Loucy (cell line): Measurements from ENCODE around the gene ACAD10.

ENCODE experiments used
- H2AFZ ChIP-seq: fragments of 200-600 bp; sonication (generic); 2 replicates; pipeline ENCODE4 v1.6.0; 2016; ENCODE audit warnings: antibody characterized with exemption, mild to moderate bottlenecking, low read length, moderate library complexity
- H3F3A ChIP-seq: fragments of 200-600 bp; 2 replicates; pipeline ENCODE4 v1.6.0; 2016; ENCODE audit warnings: antibody characterized with exemption, low read depth, mild to moderate bottlenecking
- H3K27me3 ChIP-seq: fragments of 200-600 bp; sonication (generic); 2 replicates; pipeline ENCODE4 v1.6.1; 2014; ENCODE audit warnings: low read length, mild to moderate bottlenecking; ENCODE audit not compliant: insufficient read depth, poor library complexity, severe bottlenecking
- H3K36me3 ChIP-seq: fragments of 200-600 bp; sonication (generic); 2 replicates; pipeline ENCODE4 v1.6.1; 2016; ENCODE audit warnings: low read length; ENCODE audit not compliant: insufficient read depth
- H3K4me1 ChIP-seq: fragments of 200-600 bp; sonication (generic); 2 replicates; pipeline ENCODE4 v1.5.1; 2014; ENCODE audit warnings: low read length, mild to moderate bottlenecking; ENCODE audit not compliant: insufficient read depth, poor library complexity, severe bottlenecking
- H3K4me2 ChIP-seq: fragments of 200-600 bp; sonication (generic); 2 replicates; pipeline ENCODE4 v1.6.0; 2014; ENCODE audit warnings: antibody characterized with exemption, low read length, low read depth, mild to moderate bottlenecking; ENCODE audit not compliant: poor library complexity, severe bottlenecking
- H3K4me3 ChIP-seq: fragments of 200-600 bp; sonication (generic); 2 replicates; pipeline ENCODE4 v1.5.1; 2014; ENCODE audit warnings: low read length, mild to moderate bottlenecking, mixed read lengths; ENCODE audit not compliant: poor library complexity, severe bottlenecking
- H3K79me2 ChIP-seq: fragments of 200-600 bp; sonication (generic); 2 replicates; pipeline ENCODE4 v1.6.1; 2014; ENCODE audit warnings: low read length; ENCODE audit not compliant: insufficient read depth
- H3K9ac ChIP-seq: fragments of 200-600 bp; sonication (generic); 2 replicates; pipeline ENCODE4 v1.6.0; 2014; ENCODE audit warnings: mild to moderate bottlenecking, low read depth, low read length, moderate library complexity; ENCODE audit not compliant: poor library complexity, severe bottlenecking
- H3K9me2 ChIP-seq: fragments of 200-600 bp; sonication (generic); replicated peaks from 2 replicates; pipeline ENCODE4 v1.6.1; 2016; ENCODE audit warnings: low read depth, low read length, mixed read lengths
- H3K9me3 ChIP-seq: fragments of 200-600 bp; sonication (generic); 2 replicates; pipeline ENCODE4 v1.6.1; 2014; ENCODE audit warnings: mild to moderate bottlenecking, antibody characterized with exemption, low read length, low read depth; ENCODE audit not compliant: insufficient read depth
- H4K20me1 ChIP-seq: fragments of 200-600 bp; sonication (generic); 2 replicates; pipeline ENCODE4 v1.6.0; 2014; ENCODE audit warnings: antibody characterized with exemption, low read length, mild to moderate bottlenecking; ENCODE audit not compliant: insufficient read depth, poor library complexity, severe bottlenecking
- CTCF ChIP-seq: fragments of 200-600 bp; sonication (generic); conservative IDR thresholded peaks from 2 replicates; pipeline ENCODE4 v1.5.1; 2014; ENCODE audit warnings: mild to moderate bottlenecking, antibody characterized with exemption, low read length
- EZH2phosphoT487 ChIP-seq: fragments of 200-600 bp; IDR thresholded peaks from 2 replicates; pipeline ENCODE4 v1.6.1; 2018; ENCODE audit warnings: antibody characterized with exemption, mild to moderate bottlenecking, moderate library complexity, borderline replicate concordance

The ACAD10 gene

GRCh38 chr12:111769599-111769998 is 83.7 kb downstream of the ACAD10 start:
- no peak overlapping the region for H3K9ac ChIP-seq
- no peaks in the 10 kb centered on the region for H3K9me3 ChIP-seq
- H3K9me2 ChIP-seq: no peaks in the 10 kb centered on the region
- no peak overlapping the region for H3K4me3 ChIP-seq
- H3K79me2 ChIP-seq: no peaks in the 10 kb centered on the region
- H3K4me1 ChIP-seq: no peaks in the 10 kb centered on the region
- H4K20me1 ChIP-seq: no peaks in the 10 kb centered on the region
- H3K36me3 ChIP-seq: no peaks in the 10 kb centered on the region
- H3K27me3 ChIP-seq: no peaks in the 10 kb centered on the region
- H3K4me2 ChIP-seq: no peak overlapping the region
- no peak overlapping the region for H2AFZ ChIP-seq
- no peaks in the 10 kb centered on the region for H3F3A ChIP-seq
- TF ChIP-seq CTCF: no peak

DNA sequence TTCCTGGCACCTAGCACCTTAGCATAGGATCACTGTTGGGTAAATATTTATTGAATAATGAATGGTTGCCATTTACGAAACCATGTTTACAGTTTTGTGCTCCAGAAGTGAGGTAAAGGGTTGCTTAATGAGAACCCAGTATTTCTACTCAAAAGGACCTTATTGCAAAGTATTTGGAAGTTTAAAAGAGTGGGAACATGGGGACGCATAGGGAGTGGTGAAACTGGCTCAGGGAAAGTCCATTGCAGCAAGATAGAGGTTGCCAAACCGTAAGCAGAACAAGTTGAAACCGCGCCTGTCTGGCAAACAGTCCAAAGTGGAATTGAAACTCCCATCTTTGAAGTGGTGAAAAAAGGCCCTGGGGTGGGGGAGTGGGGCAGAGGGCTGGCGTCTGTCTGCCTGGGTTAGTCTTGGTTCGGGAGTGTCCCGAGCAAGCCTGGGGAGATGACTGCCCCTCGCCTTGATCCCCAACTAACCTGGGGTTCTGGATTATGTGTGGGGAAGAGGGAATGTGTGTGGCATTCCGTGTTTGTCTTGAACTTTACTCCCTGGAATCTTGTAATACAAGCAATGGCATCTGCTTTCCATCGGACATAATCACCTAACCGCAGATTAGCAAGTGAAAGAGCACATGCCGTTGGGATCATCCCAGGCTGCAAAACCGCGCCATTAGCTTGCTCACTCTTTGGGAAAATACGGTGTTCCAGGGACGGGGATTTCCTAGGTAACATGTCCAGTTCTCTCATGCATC is 88.1 kb downstream of the ACAD10 start:
- Histone ChIP-seq H3K4me2 (no peak overlapping the region), H4K20me1 (no peaks in the 10 kb centered on the region), H3F3A (no peaks in the 10 kb centered on the region), H2AFZ (no peak overlapping the region), H3K9me2 (no peaks in the 10 kb centered on the region), H3K4me3 (no peak overlapping the region), H3K79me2 (no peaks in the 10 kb centered on the region), H3K9ac (no peak overlapping the region), H3K4me1 (no peaks in the 10 kb centered on the region), H3K36me3 (no peaks in the 10 kb centered on the region), H3K9me3 (no peaks in the 10 kb centered on the region), H3K27me3 (no peaks in the 10 kb centered on the region)
- TF ChIP-seq CTCF: no peak
- TF ChIP-seq EZH2phosphoT487: no peak

DNA sequence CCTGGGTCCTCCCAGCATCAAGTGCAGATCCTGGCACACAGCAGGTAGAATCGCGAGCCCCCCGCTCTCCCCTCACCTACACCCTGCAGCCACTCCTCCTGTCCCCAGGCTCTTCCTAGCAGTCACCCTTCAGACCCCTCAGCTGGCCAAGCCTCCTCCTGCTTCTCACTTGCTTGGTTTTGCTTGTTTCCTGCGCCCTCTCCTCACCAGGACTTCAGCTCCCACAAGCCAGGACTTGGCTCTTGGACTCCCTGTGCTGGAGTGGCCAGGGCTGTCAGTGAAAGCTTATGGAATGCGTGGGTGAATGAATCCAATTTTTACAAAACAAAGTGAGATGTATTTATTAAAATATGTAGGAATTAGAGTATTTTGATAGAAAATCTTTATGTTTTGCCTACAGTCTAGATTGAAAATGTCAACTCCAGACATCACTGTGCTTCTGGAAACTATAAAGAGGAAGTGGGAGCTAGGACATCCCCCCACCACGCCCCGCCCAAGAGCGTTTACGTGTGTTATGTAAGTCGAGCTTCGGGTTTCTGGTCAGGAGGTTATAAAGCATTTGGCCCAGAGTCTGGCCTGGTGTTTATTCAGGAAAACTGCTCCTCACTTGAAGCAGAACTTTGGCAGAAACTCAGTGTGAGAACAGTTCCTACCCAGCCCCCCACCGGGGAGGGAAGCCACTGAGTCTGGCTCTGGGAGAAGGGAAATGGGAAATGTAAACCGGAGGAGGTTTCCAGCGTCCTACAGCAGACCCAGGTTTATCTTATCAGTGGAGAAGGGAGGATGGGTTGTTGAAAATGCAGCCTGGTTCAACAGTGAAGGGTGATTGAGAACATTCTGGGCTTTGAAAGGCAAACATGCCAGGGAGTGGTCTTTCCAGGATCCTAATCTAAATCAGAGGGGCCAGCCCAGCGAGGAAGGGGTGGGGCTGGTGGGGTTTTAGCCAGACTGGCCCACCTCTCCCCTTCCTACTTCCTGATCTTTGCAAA is 89.6 kb downstream of the ACAD10 start:
- no peaks in the 10 kb centered on the region for H4K20me1 ChIP-seq
- TF ChIP-seq EZH2phosphoT487: no peak
- TF ChIP-seq CTCF: no peak
- H3K9me3 ChIP-seq: no peaks in the 10 kb centered on the region
- no peak overlapping the region for H3K4me3 ChIP-seq
- H3K4me2 ChIP-seq: no peak overlapping the region
- no peaks in the 10 kb centered on the region for H3K9me2 ChIP-seq
- no peaks in the 10 kb centered on the region for H3F3A ChIP-seq
- H3K27me3 ChIP-seq: no peaks in the 10 kb centered on the region
- no peak overlapping the region for H2AFZ ChIP-seq
- H3K4me1 ChIP-seq: peaks cover 5% of the 10 kb centered on the region
- no peaks in the 10 kb centered on the region for H3K79me2 ChIP-seq
- no peak overlapping the region for H3K9ac ChIP-seq
- H3K36me3 ChIP-seq: no peaks in the 10 kb centered on the region
